ENCODE measurements around the gene SORD. TPM values are rescaled to one million over a fixed set of nuclear protein-coding genes. Genes with fewer than 3 reads are reported as not detected.
"Not testable (repeated sequence)": the region's sequence is repeated elsewhere in the genome, so short reads cannot be mapped to it uniquely, and the experiment has no call there.

Gene SORD
- total RNA-seq, 1 donor from 2014 or later: 36.7 TPM

GRCh38 chr15:45101749-45102148 is 78.8 kb downstream of the SORD start:
- peaks cover 16% of the 10 kb centered on the region for H3K27me3 Mint-ChIP-seq (ENCODE audit: insufficient read depth, low read depth)
- Histone ChIP-seq H4K20me1 (ENCODE audit: low read depth) (no peaks in the 10 kb centered on the region), H3K36me3 (no peaks in the 10 kb centered on the region), H3K79me2 (ENCODE audit: low read depth) (no peaks in the 10 kb centered on the region), H3K27me3 (peaks cover 15% of the 10 kb centered on the region), H3K9ac (no peak overlapping the region), H3K9me3 (ENCODE audit: low read depth) (no peaks in the 10 kb centered on the region), H3K27ac (no peak overlapping the region), H3K4me2 (no peak overlapping the region), H3F3A (ENCODE audit: low read depth) (no peaks in the 10 kb centered on the region), H3K4me1 (peaks cover 7% of the 10 kb centered on the region), H3K4me3 (no peak overlapping the region), H2AFZ (replicated peaks) (no peak overlapping the region)
- H3K4me1 Mint-ChIP-seq: peaks cover 12% of the 10 kb centered on the region
- TF ChIP-seq EZH2 (IDR thresholded peaks at IDR 0.05): no peak
- TF ChIP-seq EZH2phosphoT487 (IDR thresholded peaks at IDR 0.05): no peak
- TF ChIP-seq CTCF (IDR thresholded peaks at IDR 0.05): no peak
- peaks cover 3% of the 10 kb centered on the region for H3K9me3 Mint-ChIP-seq
- no peak overlapping the region for H3K4me3 Mint-ChIP-seq
- no peak for DNase-seq (ENCODE audit: low spot score)
- no peak overlapping the region for H3K27ac Mint-ChIP-seq
- H3K36me3 Mint-ChIP-seq: no peaks in the 10 kb centered on the region

GRCh38 chr15:45102226-45102625 is 79.2 kb downstream of the SORD start:
- no peak overlapping the region for H3K4me3 ChIP-seq
- H3K9ac ChIP-seq: no peak overlapping the region
- H3K4me2 ChIP-seq: no peak overlapping the region
- Mint-ChIP-seq H3K27ac (no peak overlapping the region), H3K27me3 (ENCODE audit: insufficient read depth, low read depth) (peaks cover 16% of the 10 kb centered on the region), H3K36me3 (no peaks in the 10 kb centered on the region), H3K4me3 (no peak overlapping the region), H3K9me3 (peaks cover 3% of the 10 kb centered on the region), H3K4me1 (peaks cover 12% of the 10 kb centered on the region)
- TF ChIP-seq EZH2phosphoT487 (IDR thresholded peaks at IDR 0.05) (no peak), EZH2 (IDR thresholded peaks at IDR 0.05) (no peak), CTCF (IDR thresholded peaks at IDR 0.05) (no peak)
- H3K27me3 ChIP-seq: peaks cover 20% of the 10 kb centered on the region
- no peaks in the 10 kb centered on the region for H3F3A ChIP-seq (ENCODE audit: low read depth)
- H2AFZ ChIP-seq (replicated peaks): no peak overlapping the region
- no peaks in the 10 kb centered on the region for H3K79me2 ChIP-seq (ENCODE audit: low read depth)
- peaks cover 7% of the 10 kb centered on the region for H3K4me1 ChIP-seq
- DNase-seq (ENCODE audit: low spot score): no peak
- H3K9me3 ChIP-seq (ENCODE audit: low read depth): no peaks in the 10 kb centered on the region
- H3K36me3 ChIP-seq: no peaks in the 10 kb centered on the region
- H4K20me1 ChIP-seq (ENCODE audit: low read depth): no peaks in the 10 kb centered on the region
- no peak overlapping the region for H3K27ac ChIP-seq

GRCh38 chr15:45104170-45104569 is 81.2 kb downstream of the SORD start:
- H3K9me3 Mint-ChIP-seq; H3F3A ChIP-seq (ENCODE audit: low read depth); H3K4me3 Mint-ChIP-seq; H3K4me1 ChIP-seq; H3K9me3 ChIP-seq (ENCODE audit: low read depth); H3K4me2 ChIP-seq; H3K27ac ChIP-seq; H3K79me2 ChIP-seq (ENCODE audit: low read depth); DNase-seq (ENCODE audit: low spot score); H3K27ac Mint-ChIP-seq; H3K36me3 Mint-ChIP-seq; H3K9ac ChIP-seq; H2AFZ ChIP-seq (replicated peaks); H3K4me3 ChIP-seq; H4K20me1 ChIP-seq (ENCODE audit: low read depth); H3K36me3 ChIP-seq: not testable (repeated sequence)
- Mint-ChIP-seq H3K4me1 (peaks cover 12% of the 10 kb centered on the region), H3K27me3 (ENCODE audit: insufficient read depth, low read depth) (peaks cover 25% of the 10 kb centered on the region)
- H3K27me3 ChIP-seq: peaks cover 32% of the 10 kb centered on the region

GRCh38 chr15:45105586-45105985 is 82.6 kb downstream of the SORD start:
- Mint-ChIP-seq H3K9me3 (peaks cover 2% of the 10 kb centered on the region), H3K27me3 (ENCODE audit: insufficient read depth, low read depth) (peaks cover 34% of the 10 kb centered on the region), H3K4me1 (peaks cover 9% of the 10 kb centered on the region), H3K36me3 (no peaks in the 10 kb centered on the region), H3K4me3 (no peak overlapping the region), H3K27ac (no peak overlapping the region)
- Histone ChIP-seq H3F3A (ENCODE audit: low read depth) (no peaks in the 10 kb centered on the region), H3K79me2 (ENCODE audit: low read depth) (no peaks in the 10 kb centered on the region), H3K9ac (no peak overlapping the region), H2AFZ (replicated peaks) (no peak overlapping the region), H3K27me3 (peaks cover 46% of the 10 kb centered on the region), H3K4me2 (no peak overlapping the region), H4K20me1 (ENCODE audit: low read depth) (no peaks in the 10 kb centered on the region), H3K4me1 (peaks cover 7% of the 10 kb centered on the region), H3K36me3 (no peaks in the 10 kb centered on the region), H3K9me3 (ENCODE audit: low read depth) (no peaks in the 10 kb centered on the region), H3K27ac (no peak overlapping the region), H3K4me3 (no peak overlapping the region)
- TF ChIP-seq EZH2 (IDR thresholded peaks at IDR 0.05): no peak
- no peak for TF ChIP-seq CTCF (IDR thresholded peaks at IDR 0.05)
- TF ChIP-seq EZH2phosphoT487 (IDR thresholded peaks at IDR 0.05): no peak
- no peak for DNase-seq (ENCODE audit: low spot score)
